HG02623 (cell line): ENCODE measurements around the gene SP9.

Experiments
- ATAC-seq: cut with Tn5 transposase; IDR thresholded peaks from one replicate; pipeline ENCODE4 v1.9.1; 2021; ENCODE audit warnings: moderate library complexity; ENCODE audit not compliant: unreplicated experiment

Gene SP9

GRCh38 chr2:174334781-174335251, at the start of gene SP9:
SP9 (plus strand) TSS chr2:174334954; CDS start chr2:174335093, 139 bp downstream.
- ATAC-seq, result no peak

GRCh38 chr2:174286172-174286571, 48.6 kb upstream of the SP9 start:
- no peak for ATAC-seq

GRCh38 chr2:174292908-174293307, 41.8 kb upstream of the SP9 start:
- no peak for ATAC-seq

- ATAC-seq, result no peak
These were observed 34.6 kb upstream of the SP9 start for GRCh38 chr2:174300114-174300513.

- ATAC-seq, result no peak
These were observed 22.0 kb upstream of the SP9 start for GRCh38 chr2:174312581-174313234.

- ATAC-seq, result no peak
These were observed 12.6 kb upstream of the SP9 start for GRCh38 chr2:174322149-174322548.

- ATAC-seq, result no peak
These were observed 12.0 kb upstream of the SP9 start for GRCh38 chr2:174322746-174323145.

GRCh38 chr2:174324530-174324929, 10.2 kb upstream of the SP9 start:
- ATAC-seq, result no peak

GRCh38 chr2:174325373-174326160, 9.2 kb upstream of the SP9 start:
- ATAC-seq, result no peak

GRCh38 chr2:174326161-174327020, 8.4 kb upstream of the SP9 start:
- no peak for ATAC-seq

GRCh38 chr2:174327021-174327840, 7.5 kb upstream of the SP9 start:
- ATAC-seq, result no peak

- ATAC-seq, result no peak
These were observed 7.0 kb upstream of the SP9 start for GRCh38 chr2:174327841-174328113.

GRCh38 chr2:174328114-174328960, 6.4 kb upstream of the SP9 start:
- ATAC-seq, result no peak

GRCh38 chr2:174328961-174329715, 5.6 kb upstream of the SP9 start:
- no peak for ATAC-seq

- no peak for ATAC-seq
These were observed 3.7 kb upstream of the SP9 start for GRCh38 chr2:174330945-174331594.

- no peak for ATAC-seq
These were observed 3.0 kb upstream of the SP9 start for GRCh38 chr2:174331595-174332216.

GRCh38 chr2:174332217-174332963, 2.4 kb upstream of the SP9 start:
- ATAC-seq, result no peak

- no peak for ATAC-seq
These were observed 1.8 kb upstream of the SP9 start for GRCh38 chr2:174333017-174333371.
